Measurements from ENCODE around the gene TFAP2C.

DNA sequence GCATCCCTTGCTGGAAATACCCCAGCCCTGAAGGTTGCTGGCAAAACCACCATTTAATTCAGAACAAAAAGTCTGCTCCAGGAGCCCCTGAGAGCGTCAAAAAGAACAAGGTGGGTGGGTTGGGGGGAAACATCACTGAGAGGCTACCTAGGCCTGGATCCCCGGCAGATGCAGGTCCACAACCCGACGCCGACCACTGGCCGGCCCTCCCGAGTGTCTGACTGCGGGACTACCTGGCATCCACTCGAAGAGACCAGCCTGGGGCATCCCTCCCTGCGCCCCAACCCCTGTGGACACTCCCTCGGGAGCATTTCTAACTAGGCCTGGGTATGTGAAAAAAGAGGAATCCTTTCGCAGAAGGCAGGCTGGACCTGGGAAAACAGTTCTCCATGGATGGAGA lies 48.9 kb upstream of the TFAP2C start:
- no peak for TF ChIP-seq YY1 (IDR thresholded peaks at IDR 0.05; ENCODE audit: insufficient read depth, insufficient read length)
- TF ChIP-seq SUZ12 (IDR thresholded peaks at IDR 0.05; ENCODE audit: extremely low read depth, insufficient read depth, insufficient read length): no peak
